ENCODE results near the gene RANBP9. TPM values are rescaled to one million over a fixed set of nuclear protein-coding genes. Genes with fewer than 3 reads are reported as not detected.

The RANBP9 gene
- total RNA-seq, 1 experiment from 2014 or later, result 73.8 TPM

DNA sequence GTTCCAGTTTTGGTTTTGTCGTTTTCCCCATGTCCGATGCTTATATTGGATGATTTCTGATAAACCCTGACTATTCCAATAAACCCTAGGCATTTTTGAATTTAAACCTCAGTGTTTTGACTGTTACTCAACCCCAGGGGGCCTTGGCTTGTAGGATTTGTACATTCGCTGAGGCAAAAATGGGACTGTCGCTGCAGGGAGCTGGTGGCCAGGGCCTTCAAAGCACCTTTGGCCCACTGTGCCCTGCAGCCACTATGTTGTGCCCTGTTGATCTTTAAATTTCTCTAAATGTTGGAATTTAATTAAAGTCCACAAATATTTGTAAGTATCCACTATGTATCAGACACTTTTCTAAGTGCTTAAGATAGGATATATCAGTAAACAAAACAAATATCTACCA is 106.0 kb downstream of the RANBP9 start:
- no peak for DNase-seq
- no TSS peak for BruUV-seq (replicated peaks)
- H3K9me3 ChIP-seq (ENCODE audit: insufficient read depth, low read depth), result no peaks in the 10 kb centered on the region
- no peaks in the 10 kb centered on the region for H3K27me3 ChIP-seq (ENCODE audit: insufficient read depth, low read depth)
- H3F3A ChIP-seq (ENCODE audit: insufficient read depth, low read depth), result 0 out of 2 replicates have a peak, but pooled peaks cover 7% of the 10 kb centered on the region
- H3K4me1 ChIP-seq (replicated peaks; ENCODE audit: insufficient read depth), result no peaks in the 10 kb centered on the region
- H3K79me2 ChIP-seq (ENCODE audit: low read depth), result no peaks in the 10 kb centered on the region
- ChIA-PET CTCF (no interaction called here), POLR2A (ENCODE audit: unreplicated experiment) (no interaction called here)
- H3K9me2 ChIP-seq (ENCODE audit: insufficient read depth), result no peaks in the 10 kb centered on the region
- intact Hi-C loops (cut with micrococcal nuclease; ENCODE audit: unreplicated experiment), result no loop called here
- H3K36me3 ChIP-seq (ENCODE audit: low read depth), result peaks cover 21% of the 10 kb centered on the region; the same call in 1 of the 2 replicates
- H3K4me3 ChIP-seq, result no peak overlapping the region
- H2AFZ ChIP-seq, result no peak overlapping the region
- no peak overlapping the region for H3K4me2 ChIP-seq
- no peak overlapping the region for H3K27ac ChIP-seq
- TF ChIP-seq, protein P1, sequence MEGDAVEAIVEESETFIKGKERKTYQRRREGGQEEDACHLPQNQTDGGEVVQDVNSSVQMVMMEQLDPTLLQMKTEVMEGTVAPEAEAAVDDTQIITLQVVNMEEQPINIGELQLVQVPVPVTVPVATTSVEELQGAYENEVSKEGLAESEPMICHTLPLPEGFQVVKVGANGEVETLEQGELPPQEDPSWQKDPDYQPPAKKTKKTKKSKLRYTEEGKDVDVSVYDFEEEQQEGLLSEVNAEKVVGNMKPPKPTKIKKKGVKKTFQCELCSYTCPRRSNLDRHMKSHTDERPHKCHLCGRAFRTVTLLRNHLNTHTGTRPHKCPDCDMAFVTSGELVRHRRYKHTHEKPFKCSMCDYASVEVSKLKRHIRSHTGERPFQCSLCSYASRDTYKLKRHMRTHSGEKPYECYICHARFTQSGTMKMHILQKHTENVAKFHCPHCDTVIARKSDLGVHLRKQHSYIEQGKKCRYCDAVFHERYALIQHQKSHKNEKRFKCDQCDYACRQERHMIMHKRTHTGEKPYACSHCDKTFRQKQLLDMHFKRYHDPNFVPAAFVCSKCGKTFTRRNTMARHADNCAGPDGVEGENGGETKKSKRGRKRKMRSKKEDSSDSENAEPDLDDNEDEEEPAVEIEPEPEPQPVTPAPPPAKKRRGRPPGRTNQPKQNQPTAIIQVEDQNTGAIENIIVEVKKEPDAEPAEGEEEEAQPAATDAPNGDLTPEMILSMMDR (conservative IDR thresholded peaks at IDR 0.05), result no peak
- no peak for TF ChIP-seq EZH2 (IDR thresholded peaks at IDR 0.05; ENCODE audit: low read depth)
- H4K20me1 ChIP-seq (ENCODE audit: insufficient read depth), result no peaks in the 10 kb centered on the region

DNA sequence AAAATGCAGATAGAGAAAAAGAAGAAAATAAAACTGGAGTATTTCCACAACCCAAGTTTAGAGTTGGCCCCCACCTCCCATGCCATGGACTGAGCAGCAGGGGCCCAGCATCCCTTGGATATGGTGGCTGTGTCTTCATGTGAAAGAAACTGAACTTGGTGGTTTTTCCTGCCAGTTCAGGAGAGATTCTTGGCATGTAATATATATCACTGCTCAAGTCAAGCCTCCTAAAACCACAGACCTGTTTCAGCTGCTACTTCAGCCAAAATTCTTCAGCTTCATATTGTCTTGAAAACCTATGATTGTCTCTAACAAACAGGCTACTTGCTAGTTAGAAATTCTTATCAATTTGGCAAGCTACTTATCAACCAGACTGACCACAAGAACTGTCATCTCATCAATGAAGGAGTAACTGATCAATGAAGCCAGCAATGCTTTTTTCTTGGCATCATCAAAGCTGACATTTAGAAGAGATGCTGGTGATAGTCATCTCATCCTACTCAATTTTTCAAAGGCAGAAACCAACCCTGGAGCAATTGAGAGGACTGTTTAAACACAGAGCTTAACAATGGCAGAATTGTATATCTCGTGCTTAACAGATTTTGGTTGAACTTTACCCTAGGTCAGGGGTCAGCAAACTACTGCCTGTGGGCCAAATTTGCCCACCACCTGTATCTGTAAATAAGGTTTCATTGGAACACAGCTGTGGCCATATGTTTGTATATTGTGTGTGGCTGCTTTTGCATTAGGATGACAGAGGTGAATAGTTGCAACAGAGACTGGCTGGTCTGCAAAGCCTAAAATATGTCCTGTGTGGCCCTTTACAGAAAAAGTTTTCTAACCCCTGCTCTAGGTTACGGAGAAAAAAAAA is 106.9 kb downstream of the RANBP9 start:
- Histone ChIP-seq H3K79me2 (ENCODE audit: low read depth) (no peaks in the 10 kb centered on the region), H3F3A (ENCODE audit: insufficient read depth, low read depth) (0 out of 2 replicates have a peak, but pooled peaks cover 7% of the 10 kb centered on the region), H3K4me2 (no peak overlapping the region), H3K9me2 (ENCODE audit: insufficient read depth) (no peaks in the 10 kb centered on the region), H3K27me3 (ENCODE audit: insufficient read depth, low read depth) (no peaks in the 10 kb centered on the region), H2AFZ (no peak overlapping the region), H3K4me3 (no peak overlapping the region), H3K36me3 (ENCODE audit: low read depth) (peaks cover 25% of the 10 kb centered on the region; the same call in 1 of the 2 replicates), H4K20me1 (ENCODE audit: insufficient read depth) (no peaks in the 10 kb centered on the region), H3K4me1 (replicated peaks; ENCODE audit: insufficient read depth) (no peaks in the 10 kb centered on the region), H3K9me3 (ENCODE audit: insufficient read depth, low read depth) (no peaks in the 10 kb centered on the region), H3K27ac (no peak overlapping the region)
- ChIA-PET POLR2A (ENCODE audit: unreplicated experiment) (interaction anchor here (0.5 to 0.8 kb wide), 2 partner anchors 413 to 481 kb away, joined by 3 to 13 read pairs; no protein-coding TSS in a partner anchor), CTCF (no interaction called here)
- TF ChIP-seq, protein P1 (conservative IDR thresholded peaks at IDR 0.05), result no peak
- no peak for TF ChIP-seq EZH2 (IDR thresholded peaks at IDR 0.05; ENCODE audit: low read depth)
- intact Hi-C loops (cut with micrococcal nuclease; ENCODE audit: unreplicated experiment), result no loop called here
- DNase-seq, result no peak
- BruUV-seq (replicated peaks), result no TSS peak

- Histone ChIP-seq H3K4me1 (replicated peaks; ENCODE audit: insufficient read depth) (no peaks in the 10 kb centered on the region), H3K9me3 (ENCODE audit: insufficient read depth, low read depth) (no peaks in the 10 kb centered on the region), H3K9me2 (ENCODE audit: insufficient read depth) (no peaks in the 10 kb centered on the region), H3K27ac (no peak overlapping the region), H3K79me2 (ENCODE audit: low read depth) (no peaks in the 10 kb centered on the region), H3K4me2 (no peak overlapping the region), H3K27me3 (ENCODE audit: insufficient read depth, low read depth) (no peaks in the 10 kb centered on the region), H3K4me3 (no peak overlapping the region), H4K20me1 (ENCODE audit: insufficient read depth) (no peaks in the 10 kb centered on the region), H3F3A (ENCODE audit: insufficient read depth, low read depth) (0 out of 2 replicates have a peak, but pooled peaks cover 7% of the 10 kb centered on the region), H2AFZ (no peak overlapping the region), H3K36me3 (ENCODE audit: low read depth) (peaks cover 32% of the 10 kb centered on the region)
- BruUV-seq (replicated peaks), result no TSS peak
- ChIA-PET POLR2A (ENCODE audit: unreplicated experiment) (interaction anchor here (0.5 to 0.8 kb wide), 2 partner anchors 414 to 481 kb away, joined by 3 to 13 read pairs; no protein-coding TSS in a partner anchor), CTCF (no interaction called here)
- TF ChIP-seq, protein P1 (conservative IDR thresholded peaks at IDR 0.05), result no peak
- TF ChIP-seq EZH2 (IDR thresholded peaks at IDR 0.05; ENCODE audit: low read depth), result no peak
- intact Hi-C loops (cut with micrococcal nuclease; ENCODE audit: unreplicated experiment), result no loop called here
- no peak for DNase-seq
These were observed 107.5 kb downstream of the RANBP9 start for GRCh38 chr6:13604135-13604534.
